ENCODE measurements around the gene NLRP1. TPM values are rescaled to one million over a fixed set of nuclear protein-coding genes. Genes with fewer than 3 reads are reported as not detected.

NLRP1 gene
- total and polyA plus RNA-seq, 2 experiments from 2014 or later: 102 to 103 TPM

DNA sequence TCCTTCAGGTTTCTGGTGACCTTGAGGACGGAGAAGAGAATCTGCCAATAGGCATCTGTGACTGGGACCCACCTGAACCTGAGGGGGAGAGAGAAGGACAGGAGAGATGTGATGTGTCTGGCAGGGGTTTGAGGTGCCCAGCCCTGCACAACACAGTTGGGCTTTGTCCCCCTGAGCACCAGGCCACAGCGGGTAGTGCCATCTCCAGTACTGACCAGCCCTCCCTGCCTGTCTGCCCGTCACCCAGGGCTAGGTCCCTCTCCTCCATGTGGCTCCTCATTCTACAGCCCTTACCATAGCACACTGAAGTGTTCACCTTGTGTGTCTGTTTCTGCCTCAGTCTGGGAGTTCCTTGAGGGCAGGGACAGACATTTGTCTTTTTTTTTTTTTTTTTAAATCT is 30.8 kb downstream of the NLRP1 start:
- no peaks in the 10 kb centered on the region for H3K4me1 ChIP-seq (ENCODE audit: low read depth)
- no peak for TF ChIP-seq CTCF (IDR thresholded peaks at IDR 0.05; ENCODE audit: low read depth, low read length)
- DNase-seq (ENCODE audit: low read depth in 1 of 2, low spot score in 1 of 2): no peak
- no peaks in the 10 kb centered on the region for H3K27me3 ChIP-seq
- H3K36me3 ChIP-seq: no peaks in the 10 kb centered on the region
- no peak overlapping the region for H3K27ac ChIP-seq
- H3K4me3 ChIP-seq: no peak overlapping the region
- H3K9me3 ChIP-seq (ENCODE audit: low read depth): no peaks in the 10 kb centered on the region

GRCh38 chr17:5552841-5553240 is 31.5 kb downstream of the NLRP1 start:
- no peaks in the 10 kb centered on the region for H3K27me3 ChIP-seq
- H3K4me1 ChIP-seq (ENCODE audit: low read depth): no peaks in the 10 kb centered on the region
- H3K27ac ChIP-seq: no peak overlapping the region
- H3K9me3 ChIP-seq (ENCODE audit: low read depth): no peaks in the 10 kb centered on the region
- no peak overlapping the region for H3K4me3 ChIP-seq
- no peak for TF ChIP-seq CTCF (IDR thresholded peaks at IDR 0.05; ENCODE audit: low read depth, low read length)
- DNase-seq (ENCODE audit: low read depth in 1 of 2, low spot score in 1 of 2): no peak
- no peaks in the 10 kb centered on the region for H3K36me3 ChIP-seq

GRCh38 chr17:5545051-5545987 is 39.0 kb downstream of the NLRP1 start:
- Histone ChIP-seq H3K27ac (no peak overlapping the region), H3K4me3 (no peak overlapping the region), H3K27me3 (no peaks in the 10 kb centered on the region), H3K9me3 (ENCODE audit: low read depth) (no peaks in the 10 kb centered on the region), H3K4me1 (ENCODE audit: low read depth) (no peaks in the 10 kb centered on the region), H3K36me3 (no peaks in the 10 kb centered on the region)
- TF ChIP-seq CTCF (IDR thresholded peaks at IDR 0.05; ENCODE audit: low read depth, low read length): no peak
- no peak for DNase-seq (ENCODE audit: low read depth in 1 of 2, low spot score in 1 of 2)

DNA sequence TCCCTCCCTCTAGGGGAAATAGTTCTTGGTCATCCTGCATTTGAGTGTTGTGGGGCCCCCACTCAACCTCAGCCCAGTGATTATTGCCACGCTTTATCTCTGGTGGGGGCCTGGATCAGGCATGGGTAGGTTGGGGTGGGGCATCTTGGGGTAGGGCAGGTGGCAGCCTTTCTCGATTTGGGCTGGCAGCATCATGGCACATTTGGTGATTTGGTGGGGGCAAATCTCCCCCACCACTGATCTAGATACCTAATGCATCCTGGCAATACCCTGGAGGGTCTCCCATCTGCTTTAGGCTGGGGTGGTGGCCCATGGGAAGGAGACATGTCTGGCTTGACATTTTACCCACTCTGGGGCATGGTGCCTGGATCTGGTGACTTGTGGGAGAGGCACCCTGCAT is 40.2 kb downstream of the NLRP1 start:
- Histone ChIP-seq H3K36me3 (no peaks in the 10 kb centered on the region), H3K27me3 (no peaks in the 10 kb centered on the region), H3K9me3 (ENCODE audit: low read depth) (no peaks in the 10 kb centered on the region), H3K4me1 (ENCODE audit: low read depth) (no peaks in the 10 kb centered on the region), H3K4me3 (no peak overlapping the region), H3K27ac (no peak overlapping the region)
- TF ChIP-seq CTCF (IDR thresholded peaks at IDR 0.05; ENCODE audit: low read depth, low read length): no peak
- no peak for DNase-seq (ENCODE audit: low read depth in 1 of 2, low spot score in 1 of 2)

DNA sequence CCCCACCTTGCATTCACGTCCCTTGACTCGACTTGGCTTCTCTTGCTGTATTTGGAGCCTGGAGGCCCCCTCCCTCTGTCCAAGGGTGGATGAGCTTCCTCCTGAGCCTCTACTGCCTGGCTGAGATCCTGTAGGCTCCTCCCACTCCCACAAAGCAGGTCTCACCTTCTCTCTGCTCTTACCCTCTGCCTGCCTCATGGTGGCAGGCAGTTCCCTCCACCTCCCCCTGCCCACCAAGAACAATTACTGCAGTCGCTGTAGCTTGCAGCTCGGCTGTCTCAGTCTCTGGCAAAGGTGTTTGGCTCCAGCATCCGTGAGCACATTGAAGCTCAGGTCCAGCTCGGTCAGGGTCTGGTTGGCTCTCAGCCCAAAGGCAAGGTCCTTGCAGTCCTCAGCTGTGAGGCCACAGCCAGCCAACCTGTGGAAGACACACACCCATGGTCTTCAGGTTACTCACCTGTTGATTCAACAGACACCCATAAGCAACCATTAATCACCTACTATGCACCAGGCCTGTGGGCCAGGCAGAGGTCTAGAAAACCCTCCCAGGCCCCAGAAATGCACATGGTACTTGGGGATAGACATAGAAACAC is 42.6 kb downstream of the NLRP1 start:
- Histone ChIP-seq H3K36me3 (no peaks in the 10 kb centered on the region), H3K27me3 (no peaks in the 10 kb centered on the region), H3K9me3 (ENCODE audit: low read depth) (no peaks in the 10 kb centered on the region), H3K4me3 (no peak overlapping the region), H3K27ac (no peak overlapping the region), H3K4me1 (ENCODE audit: low read depth) (no peaks in the 10 kb centered on the region)
- no peak for TF ChIP-seq CTCF (IDR thresholded peaks at IDR 0.05; ENCODE audit: low read depth, low read length)
- DNase-seq (ENCODE audit: low read depth in 1 of 2, low spot score in 1 of 2): no peak
